ENCODE data around the gene HSPA1L. TPM values are rescaled to one million over a fixed set of nuclear protein-coding genes. Genes with fewer than 3 reads are reported as not detected.

Gene HSPA1L
- total and polyA plus RNA-seq, 2 donors from 2014 or later, result 1.7 to 2.3 TPM

- TF ChIP-seq CTCF (IDR thresholded peaks at IDR 0.05; ENCODE audit: borderline replicate concordance, extremely low read depth, insufficient read depth), result peak; percentile 13
- Histone ChIP-seq H3K9me3 (ENCODE audit: control insufficient read depth in 2 of 3, insufficient read depth in 1 of 3, low read length in 3 of 3) (no peaks in the 10 kb centered on the region), H3K27me3 (ENCODE audit: control insufficient read depth, insufficient read depth, low read length) (no peaks in the 10 kb centered on the region), H3K27ac (ENCODE audit: low read depth in 2 of 2, low read length in 2 of 2) (peak overlapping the region; percentile 89 to 94), H3K4me1 (ENCODE audit: control insufficient read depth in 2 of 3, insufficient read depth in 2 of 3, low read depth in 1 of 3, low read length in 3 of 3) (peaks cover 5 to 12% (median 5%) of the 10 kb centered on the region in 3 donors), H3K36me3 (ENCODE audit: control insufficient read depth in 2 of 3, insufficient read depth in 3 of 3, low read length in 3 of 3) (no peaks in the 10 kb centered on the region), H3K4me3 (ENCODE audit: low read length in 3 of 3) (peak overlapping the region; percentile 84 to 96 (median 94)), H3K9ac (ENCODE audit: low read length in 3 of 3) (peak overlapping the region; percentile 80 to 100 (median 83))
- intact Hi-C loops (cut with DNase I), result no loop called here
- DNase-seq, result peak in 3 of 5 donors; percentile 74 to 87 (median 83)
- FAIRE-seq, result peak; percentile 50
Measured at GRCh38 chr6:31829633-31830283, 14.7 kb upstream of the HSPA1L start.

- H3K4me1 ChIP-seq (ENCODE audit: control insufficient read depth in 2 of 3, insufficient read depth in 2 of 3, low read depth in 1 of 3, low read length in 3 of 3), result peaks cover 5 to 17% (median 7%) of the 10 kb centered on the region in 3 donors
- H3K9me3 ChIP-seq (ENCODE audit: control insufficient read depth in 2 of 3, insufficient read depth in 1 of 3, low read length in 3 of 3), result no peaks in the 10 kb centered on the region
- FAIRE-seq, result peak; percentile 96
- peak within 1 kb of the TSS; percentile 99 to 100 for H3K27ac ChIP-seq (ENCODE audit: low read depth in 2 of 2, low read length in 2 of 2)
- H3K36me3 ChIP-seq (ENCODE audit: control insufficient read depth in 2 of 3, insufficient read depth in 3 of 3, low read length in 3 of 3), result no peaks in the 10 kb centered on the region
- DNase-seq, result peak; percentile 100
- intact Hi-C loops (cut with DNase I), result no loop called here
- no peak for TF ChIP-seq CTCF (IDR thresholded peaks at IDR 0.05; ENCODE audit: borderline replicate concordance, extremely low read depth, insufficient read depth)
- peak within 1 kb of the TSS; percentile 76 to 79 (median 78) for H3K4me3 ChIP-seq (ENCODE audit: low read length in 3 of 3)
- no peaks in the 10 kb centered on the region for H3K27me3 ChIP-seq (ENCODE audit: control insufficient read depth, insufficient read depth, low read length)
- H3K9ac ChIP-seq (ENCODE audit: low read length in 3 of 3), result peak within 1 kb of the TSS; percentile 74 to 100 (median 100)
Measured at GRCh38 chr6:31827286-31828079, 12.4 kb upstream of the HSPA1L start, which contains the start of gene HSPA1B. Gene HSPA1B (plus strand): TSS chr6:31827738. CDS start chr6:31827951, 213 bp downstream.

GRCh38 chr6:31826793-31827285 lies 11.8 kb upstream of the HSPA1L start:
- Histone ChIP-seq H3K4me3 (ENCODE audit: low read length in 3 of 3) (peak overlapping the region; percentile 69 to 76 (median 76)), H3K9me3 (ENCODE audit: control insufficient read depth in 2 of 3, insufficient read depth in 1 of 3, low read length in 3 of 3) (no peaks in the 10 kb centered on the region), H3K27me3 (ENCODE audit: control insufficient read depth, insufficient read depth, low read length) (no peaks in the 10 kb centered on the region), H3K36me3 (ENCODE audit: control insufficient read depth in 2 of 3, insufficient read depth in 3 of 3, low read length in 3 of 3) (no peaks in the 10 kb centered on the region), H3K9ac (ENCODE audit: low read length in 3 of 3) (peak overlapping the region; percentile 74 to 100 (median 100)), H3K27ac (ENCODE audit: low read depth in 2 of 2, low read length in 2 of 2) (peak overlapping the region; percentile 99 to 100), H3K4me1 (ENCODE audit: control insufficient read depth in 2 of 3, insufficient read depth in 2 of 3, low read depth in 1 of 3, low read length in 3 of 3) (peaks cover 5 to 17% (median 7%) of the 10 kb centered on the region in 3 donors)
- DNase-seq, result peak in 4 of 5 donors; percentile 81 to 97 (median 90)
- no peak for FAIRE-seq
- TF ChIP-seq CTCF (IDR thresholded peaks at IDR 0.05; ENCODE audit: borderline replicate concordance, extremely low read depth, insufficient read depth), result no peak
- intact Hi-C loops (cut with DNase I), result no loop called here

Measured in kidney (tissue), 14 donors.